GM11168 (cell line): ENCODE results near the gene MRTFA.

ENCODE experiments used
- in situ Hi-C: fragments of 300-500 bp; cut with MboI; formaldehyde crosslinking; loops from one replicate; pipeline ENCODE4 v1.12.0; 2022; ENCODE audit warnings: low sequenced_read_pairs; ENCODE audit not compliant: unreplicated experiment

The MRTFA gene

DNA sequence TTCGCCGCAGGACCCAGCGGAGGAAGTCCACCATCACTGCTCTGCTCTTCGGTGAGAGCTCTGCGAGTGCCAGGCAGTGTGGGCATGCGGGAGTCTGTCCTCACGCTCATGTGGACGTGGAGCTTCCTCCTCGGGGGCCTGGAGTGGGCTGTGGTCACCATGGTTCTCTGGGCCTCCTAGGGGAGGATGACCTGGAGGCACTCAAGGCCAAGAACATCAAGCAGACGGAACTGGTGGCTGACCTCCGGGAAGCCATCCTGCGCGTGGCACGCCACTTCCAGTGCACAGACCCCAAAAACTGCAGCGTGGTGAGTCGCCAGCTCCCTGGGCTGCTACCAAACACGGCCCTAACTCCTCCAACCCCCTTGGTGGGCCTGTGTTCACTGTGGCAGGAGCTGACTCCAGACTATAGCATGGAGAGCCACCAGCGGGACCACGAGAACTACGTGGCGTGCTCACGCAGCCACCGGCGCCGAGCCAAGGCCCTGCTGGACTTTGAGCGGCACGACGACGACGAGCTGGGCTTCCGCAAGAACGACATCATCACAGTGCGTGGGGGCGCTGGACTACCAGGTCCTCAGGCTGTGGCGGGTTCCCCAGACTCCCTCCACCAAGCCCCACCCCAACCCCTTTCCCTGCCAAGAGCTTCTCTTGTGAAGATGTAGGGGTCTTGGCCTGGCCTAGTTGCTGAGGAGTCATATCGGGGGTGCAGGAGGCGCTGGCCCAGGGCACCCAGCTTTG, 229.3 kb downstream of the MRTFA start:
- in situ Hi-C loops: no loop called here

DNA sequence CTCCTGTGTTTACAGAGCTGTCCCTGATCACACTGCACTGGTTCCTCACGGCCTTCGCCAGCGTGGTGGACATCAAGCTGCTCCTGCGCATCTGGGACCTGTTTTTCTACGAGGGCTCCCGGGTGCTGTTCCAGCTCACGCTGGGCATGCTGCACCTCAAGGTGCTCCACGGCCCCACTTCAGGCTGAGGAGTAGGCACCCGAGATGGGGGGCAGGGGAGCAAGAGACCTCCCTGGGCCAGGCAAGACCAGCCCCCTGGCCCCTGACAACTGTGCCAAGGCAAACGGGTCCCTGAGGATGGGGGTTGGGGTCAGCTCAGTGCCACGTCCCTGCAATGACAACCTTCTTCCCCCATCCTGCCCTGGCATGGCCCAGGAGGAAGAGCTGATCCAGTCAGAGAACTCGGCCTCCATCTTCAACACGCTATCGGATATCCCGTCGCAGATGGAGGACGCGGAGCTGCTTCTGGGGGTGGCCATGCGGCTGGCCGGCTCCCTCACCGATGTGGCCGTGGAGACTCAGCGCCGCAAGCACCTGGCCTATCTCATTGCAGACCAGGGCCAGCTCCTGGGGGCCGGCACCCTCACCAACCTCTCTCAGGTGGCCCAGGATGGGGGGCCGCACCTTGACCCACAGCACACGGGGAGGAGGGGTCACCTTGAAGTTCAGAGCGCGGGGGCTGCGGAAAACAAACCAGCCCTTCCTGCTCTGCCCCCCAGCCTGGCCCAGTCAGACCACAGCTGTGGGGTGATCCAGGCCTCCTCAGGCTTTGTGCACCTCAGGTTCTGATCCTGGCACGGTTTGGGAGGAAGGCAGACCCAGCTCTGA, 230.2 kb downstream of the MRTFA start:
- in situ Hi-C loops: no loop called here

DNA sequence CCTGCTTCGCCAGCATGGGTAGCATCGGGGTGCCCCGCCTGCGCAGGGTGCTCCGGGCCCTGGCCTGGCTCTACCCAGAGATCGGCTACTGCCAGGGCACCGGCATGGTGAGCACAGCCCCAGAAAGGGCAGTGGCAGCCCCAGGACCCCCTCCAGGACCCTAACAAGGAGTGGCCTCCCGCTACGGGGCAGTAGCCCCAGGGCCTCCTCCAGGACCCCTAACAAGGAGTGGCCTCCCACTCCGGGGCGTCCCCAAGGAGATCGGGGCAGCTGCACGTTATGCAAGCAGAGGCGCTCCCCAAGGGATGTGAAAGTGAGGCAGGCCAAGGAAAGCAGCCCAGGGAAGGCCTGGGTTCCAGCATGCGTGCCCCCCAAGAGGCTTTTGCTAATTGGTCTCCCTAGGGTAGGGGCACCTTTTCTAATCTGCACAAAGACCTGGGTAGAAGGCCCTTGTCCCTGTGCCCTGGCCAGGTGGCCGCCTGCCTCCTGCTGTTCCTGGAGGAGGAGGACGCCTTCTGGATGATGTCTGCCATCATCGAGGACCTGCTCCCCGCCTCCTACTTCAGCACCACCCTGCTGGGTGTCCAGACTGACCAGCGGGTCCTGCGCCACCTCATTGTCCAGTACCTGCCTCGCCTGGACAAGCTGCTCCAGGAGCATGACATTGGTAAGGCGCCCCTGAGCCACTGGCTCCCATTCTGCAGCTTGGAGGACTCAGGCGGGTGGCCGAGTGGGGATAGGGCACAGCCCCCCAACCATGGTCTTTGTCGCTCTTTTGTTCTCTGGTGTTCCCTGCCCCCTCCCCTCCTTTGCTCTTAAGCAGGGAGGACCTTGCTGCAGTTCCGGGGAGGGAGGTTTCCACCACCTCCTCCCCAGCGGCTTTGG, 231.1 kb downstream of the MRTFA start:
- in situ Hi-C loops: no loop called here

DNA sequence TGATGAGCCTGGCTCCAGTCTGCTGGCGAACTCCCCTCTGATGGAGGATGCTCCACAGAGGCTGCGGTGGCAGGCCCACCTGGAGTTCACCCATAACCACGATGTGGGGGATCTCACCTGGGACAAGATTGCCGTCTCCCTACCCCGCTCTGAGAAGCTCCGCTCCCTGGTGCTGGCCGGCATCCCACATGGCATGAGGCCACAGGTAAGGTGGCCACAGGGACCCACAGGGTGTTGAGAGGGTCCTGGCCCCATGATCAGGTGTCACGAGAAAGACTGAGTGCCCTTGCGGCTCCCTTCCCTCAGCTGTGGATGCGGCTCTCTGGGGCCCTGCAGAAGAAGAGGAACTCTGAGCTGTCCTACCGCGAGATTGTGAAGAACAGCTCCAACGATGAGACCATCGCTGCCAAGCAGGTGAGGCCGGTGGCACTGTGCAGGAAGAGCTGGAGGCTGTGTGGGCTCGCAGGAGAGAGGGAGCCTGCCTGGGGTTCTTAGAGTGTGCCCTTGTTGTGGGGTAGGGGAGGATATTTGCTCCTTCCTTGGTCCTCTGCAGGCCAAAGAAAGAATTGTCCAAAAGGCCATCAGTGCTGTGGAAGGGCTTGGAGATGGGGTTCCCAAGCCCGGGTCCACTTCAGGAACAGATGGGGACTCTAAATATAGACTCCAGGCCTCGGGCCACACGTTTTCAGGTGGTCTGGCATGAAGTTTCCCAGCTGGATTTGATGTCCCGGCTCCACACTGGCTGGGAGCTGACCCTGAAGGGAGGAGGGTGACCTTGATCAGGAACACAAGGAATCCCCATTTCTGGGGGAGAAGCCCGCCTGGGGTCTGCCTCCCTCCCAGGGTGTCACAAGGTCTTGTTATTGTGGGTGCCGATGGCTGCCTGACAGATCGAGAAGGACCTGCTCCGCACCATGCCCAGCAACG, 232.0 kb downstream of the MRTFA start:
- in situ Hi-C loops: no loop called here

DNA sequence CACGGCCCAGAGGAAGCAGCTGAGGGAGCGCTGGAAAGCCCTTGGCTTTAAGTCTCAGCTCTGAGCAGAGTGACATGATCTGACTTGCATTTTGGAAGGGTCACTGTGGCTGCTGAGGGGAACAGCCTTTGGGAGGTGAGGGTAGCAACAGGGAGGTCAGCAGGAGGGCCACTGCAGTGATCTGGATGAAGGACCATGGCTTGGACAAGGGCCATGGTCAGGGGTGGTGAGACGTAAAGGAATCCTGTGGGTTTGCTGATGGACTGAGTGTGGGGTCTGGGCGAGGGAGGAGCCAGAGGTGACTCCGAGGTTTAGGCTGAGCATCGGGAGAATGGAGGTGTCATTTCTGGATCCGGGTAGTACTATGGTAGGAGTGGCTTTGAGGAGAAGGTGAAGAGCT, 232.9 kb downstream of the MRTFA start:
- in situ Hi-C loops: no loop called here

DNA sequence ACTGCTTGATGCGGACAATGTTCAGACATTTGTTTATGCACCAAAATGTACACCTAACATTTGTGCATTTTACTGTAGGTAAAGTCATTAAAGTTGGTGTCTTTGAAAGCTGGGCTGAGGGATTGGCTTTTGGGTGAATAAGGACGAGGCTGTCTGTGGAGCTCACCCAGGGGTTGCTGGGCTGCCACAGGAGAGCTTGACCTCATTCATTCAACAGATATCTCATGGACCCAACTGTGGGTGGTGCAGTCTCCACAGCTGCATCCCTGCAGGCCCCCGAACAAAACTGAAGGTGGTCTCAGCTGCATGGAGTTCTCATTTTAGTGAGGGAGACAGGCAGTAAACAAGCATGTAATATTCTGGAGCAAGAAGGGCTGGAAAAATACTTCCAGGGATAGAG, 233.4 kb downstream of the MRTFA start:
- in situ Hi-C loops: no loop called here

DNA sequence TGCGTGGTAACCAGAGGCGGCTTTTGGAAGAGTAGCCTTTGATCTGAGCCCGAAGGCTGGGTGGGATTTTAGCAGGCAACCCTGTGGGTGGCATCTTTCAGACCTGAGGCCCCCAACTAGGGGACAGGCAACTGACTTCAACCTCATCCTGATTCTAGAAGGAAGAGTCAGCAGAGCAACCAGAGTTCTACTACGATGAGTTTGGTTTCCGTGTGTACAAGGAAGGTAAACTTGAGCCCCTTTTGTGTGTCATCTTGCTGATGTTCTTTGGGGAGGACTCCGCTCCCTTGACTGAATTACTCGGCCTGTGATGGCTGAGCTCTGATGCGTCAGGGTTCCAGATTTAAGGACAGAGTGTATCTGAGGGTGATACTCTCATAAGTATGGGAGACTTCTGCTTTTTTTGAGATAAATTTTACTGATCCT, 234.5 kb downstream of the MRTFA start:
- in situ Hi-C loops: no loop called here

DNA sequence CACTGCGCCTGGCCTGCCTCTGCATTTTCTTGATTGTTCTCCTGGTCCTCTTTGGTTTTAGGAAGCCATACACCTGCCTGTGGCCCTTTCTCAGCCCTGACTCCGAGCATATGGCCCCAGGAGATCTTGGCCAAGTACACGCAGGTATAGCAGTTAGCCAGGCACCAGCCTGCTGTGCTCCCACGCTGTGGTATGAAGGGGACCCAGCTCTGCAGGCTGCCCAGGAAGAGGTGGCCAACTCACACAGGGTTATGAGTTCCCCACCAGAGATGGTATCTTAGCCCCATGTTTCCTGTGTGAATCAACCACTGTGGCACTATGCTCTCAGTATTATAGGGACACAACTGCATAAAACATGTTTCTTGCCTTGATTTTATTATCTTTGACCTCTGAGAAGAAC, 235.0 kb downstream of the MRTFA start:
- in situ Hi-C loops: no loop called here

DNA sequence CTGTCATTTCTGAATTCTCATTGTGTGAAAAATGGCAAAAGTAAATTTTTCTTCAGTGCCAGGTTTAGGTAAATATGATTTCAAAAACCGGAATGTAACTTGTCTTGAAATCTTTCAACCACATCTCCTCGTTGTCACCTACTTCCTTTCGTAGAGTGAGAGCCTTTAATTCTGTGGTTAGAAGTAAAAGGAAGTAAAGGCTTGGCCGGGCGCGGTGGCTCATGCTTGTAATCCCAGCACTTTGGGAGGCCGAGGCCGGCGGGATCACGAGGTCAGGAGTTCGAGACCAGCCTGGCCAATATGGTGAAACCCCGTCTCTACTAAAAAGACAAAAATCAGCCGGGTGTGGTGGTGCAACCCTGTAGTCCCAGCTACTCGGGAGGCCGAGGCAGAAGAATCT, 236.4 kb downstream of the MRTFA start:
- in situ Hi-C loops: no loop called here

DNA sequence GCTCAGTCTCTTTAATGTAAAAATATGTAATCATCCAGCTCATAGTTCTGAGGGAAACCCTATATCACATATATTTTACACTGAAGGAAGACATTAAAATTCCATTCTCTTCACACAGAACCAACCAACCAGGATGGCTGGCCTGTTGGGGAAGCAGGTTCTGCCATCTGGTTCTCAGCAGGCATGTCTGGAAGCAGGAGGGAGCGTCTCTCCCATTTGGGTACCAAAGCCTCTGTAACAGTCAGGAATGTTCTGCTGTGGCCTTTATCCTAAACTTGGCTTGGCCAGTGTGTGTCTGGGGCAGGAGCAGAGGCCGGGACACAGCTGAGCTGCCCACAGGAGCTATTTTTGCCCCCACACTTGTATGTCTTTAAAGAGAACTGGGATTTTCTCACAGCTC, 236.9 kb downstream of the MRTFA start:
- in situ Hi-C loops: no loop called here

DNA sequence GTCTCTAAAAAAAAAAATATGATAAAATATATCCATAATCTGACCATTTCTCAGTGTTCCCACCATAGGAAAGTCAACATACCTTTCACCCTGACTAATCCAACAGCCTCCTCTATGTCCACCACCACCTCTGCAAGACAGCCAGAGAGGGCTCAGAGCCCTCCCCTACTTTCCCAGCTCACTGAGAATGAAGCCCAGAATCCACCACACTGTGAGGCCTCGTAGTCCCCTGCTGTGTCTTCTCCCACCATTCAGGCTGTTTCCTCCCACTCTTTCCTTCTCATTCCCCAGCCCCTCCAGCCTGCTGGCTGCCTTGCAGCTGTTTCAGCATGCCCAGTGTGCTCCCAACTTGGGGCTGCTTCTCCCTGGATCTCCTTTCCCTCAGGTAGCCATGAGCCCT, 239.1 kb downstream of the MRTFA start:
- in situ Hi-C loops: no loop called here

DNA sequence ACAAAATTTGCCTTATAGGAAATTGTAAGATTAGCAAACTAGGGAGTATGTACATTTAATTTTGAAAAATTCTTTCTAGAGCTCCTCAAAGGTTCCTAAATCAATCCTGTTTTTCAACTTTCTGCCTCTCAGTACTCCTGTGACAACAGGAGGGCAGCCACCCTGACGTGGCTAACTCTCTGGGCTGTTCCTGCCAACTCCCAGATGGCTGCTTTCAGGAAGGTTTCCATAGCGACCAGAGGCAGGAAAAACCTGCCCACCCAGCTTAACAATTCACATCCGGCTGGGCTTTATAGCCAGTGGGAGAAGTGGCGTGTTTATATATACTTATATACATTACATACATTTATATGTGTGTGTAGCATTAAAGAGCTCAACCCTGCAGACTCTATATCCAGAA, 239.6 kb downstream of the MRTFA start:
- in situ Hi-C loops: no loop called here

DNA sequence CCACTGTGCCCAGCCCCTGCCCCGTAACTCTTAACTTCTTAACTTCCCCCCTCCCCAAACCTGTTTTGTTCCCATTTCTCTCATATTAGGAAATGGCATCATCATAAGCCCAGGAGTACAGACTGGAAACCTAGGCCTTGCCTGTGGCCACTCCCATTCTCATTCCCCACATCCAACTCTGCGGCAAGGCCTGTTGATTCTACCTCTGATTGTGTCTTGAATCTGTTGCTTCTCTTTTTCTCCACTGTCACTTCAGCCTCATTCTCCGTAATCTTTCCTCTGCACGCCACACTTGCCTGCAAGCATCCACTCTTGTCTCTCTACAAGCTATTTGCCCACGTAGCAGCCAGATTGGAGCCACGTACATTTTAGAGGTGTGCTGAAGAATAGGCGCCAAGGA, 240.9 kb downstream of the MRTFA start:
- in situ Hi-C loops: no loop called here

DNA sequence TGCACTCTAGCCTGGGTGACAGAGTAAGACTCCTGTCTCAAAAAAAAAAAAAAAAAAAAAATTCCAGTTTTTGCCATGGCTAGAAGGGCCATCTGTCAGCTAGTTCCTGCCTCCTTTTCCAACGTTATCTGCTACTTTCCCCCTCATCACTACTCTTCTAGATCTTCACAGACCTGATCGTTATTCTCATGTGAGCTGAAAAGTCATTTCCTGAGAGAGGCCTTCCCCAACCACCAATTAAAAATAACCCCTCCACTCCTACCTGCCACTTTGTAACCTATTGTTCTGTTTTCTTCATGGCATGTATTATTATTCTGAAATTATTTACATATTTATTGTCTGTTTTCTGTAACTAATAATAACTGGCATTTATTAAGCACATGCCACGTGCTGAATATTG, 241.9 kb downstream of the MRTFA start:
- in situ Hi-C loops: no loop called here

DNA sequence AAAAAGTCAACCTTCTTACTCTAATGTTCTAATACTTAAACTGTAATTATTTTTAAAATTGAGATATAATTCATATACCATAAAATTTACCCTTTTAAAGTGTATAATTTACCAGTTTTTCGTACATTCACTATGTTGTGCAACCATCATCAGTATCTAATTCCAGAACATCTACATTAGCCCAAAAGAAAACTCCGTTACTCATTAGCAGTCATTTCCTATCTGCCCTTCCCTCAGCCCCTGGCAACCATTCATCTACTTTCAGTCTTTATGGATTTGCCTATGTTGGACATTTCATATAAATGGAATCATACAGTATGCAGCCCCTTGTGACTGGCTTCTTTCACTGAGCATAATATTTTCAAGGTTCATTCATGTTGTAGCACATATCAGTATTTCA, 243.9 kb downstream of the MRTFA start:
- in situ Hi-C loops: no loop called here

DNA sequence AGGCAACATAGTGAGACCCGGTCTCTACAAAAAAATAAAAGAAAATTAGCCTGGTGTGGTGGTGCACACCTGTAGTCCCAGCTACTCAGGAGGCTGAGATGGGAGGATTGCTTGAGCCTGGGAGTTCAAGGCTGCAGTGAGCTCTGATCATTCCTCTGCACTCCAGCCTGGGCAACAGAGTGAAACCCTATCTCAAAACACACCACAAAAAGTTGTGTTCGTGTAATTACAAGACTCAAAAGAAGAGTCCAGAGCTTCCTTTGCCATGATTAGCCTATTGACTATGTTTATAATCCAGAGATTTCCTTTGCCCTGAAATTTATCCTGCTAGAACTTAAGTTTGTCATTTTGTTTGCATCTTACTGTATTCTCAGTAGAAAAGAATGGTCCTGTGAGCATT, 245.1 kb downstream of the MRTFA start:
- in situ Hi-C loops: no loop called here

DNA sequence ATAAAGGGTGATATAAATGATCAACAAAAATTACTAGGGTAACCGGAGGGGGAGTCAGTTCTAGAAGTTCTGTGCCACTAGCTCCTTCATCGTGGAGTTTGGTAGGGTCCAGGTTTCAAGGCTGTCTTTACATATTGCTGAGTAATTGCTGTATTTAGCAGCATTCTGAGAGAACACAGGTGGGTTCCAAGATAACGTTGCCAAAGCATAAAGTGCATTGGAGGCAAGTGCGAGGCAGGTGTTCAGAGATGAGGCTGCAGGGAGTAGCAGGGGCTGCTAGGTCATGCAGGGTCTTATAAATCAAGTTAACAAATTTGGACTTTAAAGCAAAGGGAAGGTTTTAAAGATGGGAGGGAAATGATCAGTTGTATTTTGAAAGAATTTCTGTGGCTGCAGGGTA, 248.3 kb downstream of the MRTFA start:
- in situ Hi-C loops: no loop called here

DNA sequence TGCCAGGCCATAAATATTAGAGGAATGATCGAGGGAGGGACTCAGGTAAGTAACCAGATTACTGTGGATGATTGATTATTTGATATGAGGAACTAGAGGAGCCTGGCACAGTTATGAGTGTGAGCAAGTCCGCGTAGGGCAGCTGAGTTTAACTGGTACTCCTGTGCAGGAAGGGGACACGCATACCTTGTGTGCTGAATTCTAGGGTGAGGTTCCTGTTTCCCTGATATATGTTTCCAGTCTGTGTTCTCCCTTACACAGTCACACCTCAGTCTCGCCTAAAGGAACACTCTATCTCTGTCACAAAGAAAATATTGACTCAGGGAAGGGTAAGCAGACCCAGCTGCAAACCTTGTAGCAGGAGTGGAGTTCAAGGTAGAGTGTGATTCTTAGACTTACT, 248.8 kb downstream of the MRTFA start:
- in situ Hi-C loops: no loop called here

DNA sequence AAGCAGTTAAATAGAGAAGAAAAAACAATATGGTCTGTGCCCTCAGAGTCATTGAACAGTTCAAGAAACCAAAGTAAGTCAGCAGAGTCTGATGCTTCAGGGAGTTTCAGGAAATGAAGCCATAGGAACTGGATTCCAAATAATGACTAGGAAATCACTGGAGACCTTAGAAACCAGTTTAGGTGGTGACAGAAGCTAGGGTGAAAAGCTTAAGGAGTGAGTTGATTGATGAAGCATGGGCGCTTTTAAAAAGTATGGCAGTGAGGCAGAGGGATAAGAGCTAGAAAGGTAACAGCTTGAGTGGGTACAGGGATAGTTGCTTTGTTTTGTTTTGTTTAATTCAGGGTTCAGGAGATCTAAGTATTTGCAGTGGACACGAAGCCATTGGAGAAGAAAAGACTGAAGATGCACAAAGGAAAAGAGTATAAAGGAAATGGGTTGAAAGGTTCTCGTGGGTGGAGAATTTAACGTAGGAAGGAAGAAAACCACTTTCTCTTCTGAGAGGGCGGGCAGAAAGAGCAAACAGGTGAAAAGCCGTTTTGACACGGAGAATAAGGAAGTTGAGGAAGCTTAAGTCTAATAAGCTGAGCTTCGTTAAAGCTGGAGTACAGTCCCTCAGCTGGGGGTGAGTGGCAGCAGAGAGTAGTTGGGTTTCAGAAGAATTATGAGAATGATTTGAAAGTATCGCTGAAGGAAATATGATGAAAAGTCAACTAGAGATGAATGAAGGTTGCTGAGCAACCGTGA, 251.3 kb downstream of the MRTFA start:
- in situ Hi-C loops: no loop called here
